CD4-positive, alpha-beta T cell treated with Interleukin-1 beta for 1 hour (primary cell): ENCODE data around the gene PBLD.
"Not testable (repeated sequence)": the region's sequence is repeated elsewhere in the genome, so short reads cannot be mapped to it uniquely, and the experiment has no call there.

Experiments used
- DNase-seq, 2 donors: peaks; one replicate each; pipeline ENCODE4 v3.0.0-alpha.2; 2020 to 2022

The PBLD gene

DNA sequence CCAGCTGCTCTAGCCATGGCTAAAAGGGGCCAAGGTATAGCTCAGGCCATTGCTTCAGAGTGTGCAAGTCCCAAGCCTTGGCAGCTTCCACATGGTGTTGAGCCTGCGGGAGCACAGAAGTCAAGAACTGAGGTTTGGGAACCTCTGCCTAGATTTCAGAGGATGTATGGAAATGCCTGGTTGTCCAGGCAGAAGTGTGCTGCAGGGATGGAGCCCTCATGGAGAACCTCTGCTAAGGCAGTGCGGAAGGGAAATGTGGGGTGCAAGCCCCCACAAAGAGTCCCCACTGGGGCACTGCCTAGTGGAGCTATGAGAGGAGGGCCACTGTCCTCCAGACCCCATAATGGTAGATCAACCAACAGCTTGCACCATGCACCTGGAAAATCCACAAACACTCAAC is 54.9 kb downstream of the PBLD start:
- DNase-seq: not testable (repeated sequence)

DNA sequence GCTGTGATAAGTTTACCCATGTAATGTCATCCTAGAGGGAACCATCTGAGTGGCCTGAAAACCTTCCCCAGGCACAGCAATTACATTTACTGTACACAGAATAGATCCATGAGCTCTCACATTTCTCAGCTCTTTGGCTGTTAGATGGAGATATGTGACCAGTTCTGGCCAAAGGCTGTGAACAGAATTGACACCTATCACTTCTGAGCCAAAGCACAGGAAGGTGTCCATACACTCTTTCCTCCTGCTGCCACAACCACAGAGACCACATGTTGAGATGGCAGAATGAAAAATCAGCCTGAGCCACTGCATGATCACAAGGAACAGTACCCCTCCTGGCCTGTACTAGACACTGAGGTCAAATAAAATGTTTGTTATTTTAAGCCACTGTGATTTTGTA is 56.5 kb downstream of the PBLD start:
- no peak for DNase-seq

DNA sequence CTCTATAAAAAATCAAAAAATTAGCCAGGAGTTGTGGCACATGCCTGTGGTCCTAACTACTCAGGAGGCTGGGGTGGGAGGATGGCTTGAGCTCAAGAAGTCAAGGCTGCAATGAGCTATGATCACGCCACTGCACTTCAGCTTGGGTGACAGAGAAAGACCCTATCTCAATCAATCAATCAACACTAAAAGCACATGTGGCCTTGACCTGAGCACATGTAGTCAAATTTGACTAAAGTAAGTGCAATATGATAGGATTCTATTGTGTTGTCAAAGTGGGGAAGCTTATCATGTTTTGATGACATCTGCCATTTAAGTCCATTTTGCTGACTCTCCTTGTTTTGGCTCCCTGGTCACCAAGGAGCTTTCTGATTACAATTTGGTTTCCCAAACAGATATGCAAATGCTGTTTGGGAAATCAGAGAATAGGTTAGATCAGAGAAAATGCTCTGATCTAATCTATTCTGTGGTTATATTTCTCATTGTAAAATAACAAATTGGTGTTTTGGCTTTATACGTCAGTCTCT is 57.1 kb downstream of the PBLD start:
- no peak for DNase-seq

DNA sequence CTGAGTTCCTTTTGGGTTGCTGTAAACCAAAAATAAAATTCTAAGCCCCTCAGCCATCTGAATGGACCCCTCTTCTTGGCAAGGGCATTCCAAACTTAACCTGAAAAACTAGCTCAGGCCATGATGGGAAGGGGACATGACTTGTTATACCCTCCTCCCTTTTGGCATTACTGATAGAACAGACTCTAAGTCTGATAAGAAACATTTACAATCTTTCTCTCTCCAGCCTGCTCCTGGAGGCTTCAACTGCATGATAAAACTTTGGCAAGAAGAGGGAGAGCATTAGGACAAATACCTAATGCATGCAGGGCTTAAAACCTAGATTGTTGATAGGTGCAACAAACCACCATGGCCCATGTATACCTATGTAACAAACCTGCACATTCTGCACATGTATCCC is 59.9 kb downstream of the PBLD start:
- no peak for DNase-seq

DNA sequence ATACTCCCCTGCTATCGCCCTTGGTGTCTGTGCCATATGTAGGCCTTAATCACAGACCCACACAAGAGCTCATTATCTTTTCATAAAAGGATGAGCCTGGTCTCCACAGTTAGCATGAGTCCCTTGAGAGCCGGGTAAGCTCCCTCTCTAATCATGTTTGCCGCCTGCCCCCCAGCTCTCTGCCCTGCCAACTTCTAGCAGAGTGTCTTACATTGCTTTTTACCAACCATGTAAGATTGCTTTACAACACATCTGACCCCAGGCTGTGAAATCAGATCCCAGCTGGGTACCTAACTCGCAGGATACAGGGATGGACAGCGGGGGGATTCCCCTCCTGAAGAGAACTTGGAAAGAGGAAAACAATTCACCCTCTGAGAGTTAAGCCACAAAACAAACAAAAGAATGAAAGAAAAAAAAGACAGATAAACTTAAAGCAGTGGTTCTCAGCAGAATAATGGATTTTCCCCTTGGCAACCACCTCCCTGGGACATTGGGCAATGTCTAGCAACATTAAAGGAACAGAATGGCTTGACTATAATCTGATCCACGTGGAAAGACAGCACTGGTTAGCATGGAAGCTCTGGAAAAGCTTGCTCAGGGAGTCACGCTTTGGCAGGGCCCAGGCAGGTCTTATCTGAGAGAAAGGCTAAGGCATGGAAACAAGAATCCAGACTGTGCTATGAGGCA is 61.4 kb downstream of the PBLD start:
- DNase-seq: no peak

DNA sequence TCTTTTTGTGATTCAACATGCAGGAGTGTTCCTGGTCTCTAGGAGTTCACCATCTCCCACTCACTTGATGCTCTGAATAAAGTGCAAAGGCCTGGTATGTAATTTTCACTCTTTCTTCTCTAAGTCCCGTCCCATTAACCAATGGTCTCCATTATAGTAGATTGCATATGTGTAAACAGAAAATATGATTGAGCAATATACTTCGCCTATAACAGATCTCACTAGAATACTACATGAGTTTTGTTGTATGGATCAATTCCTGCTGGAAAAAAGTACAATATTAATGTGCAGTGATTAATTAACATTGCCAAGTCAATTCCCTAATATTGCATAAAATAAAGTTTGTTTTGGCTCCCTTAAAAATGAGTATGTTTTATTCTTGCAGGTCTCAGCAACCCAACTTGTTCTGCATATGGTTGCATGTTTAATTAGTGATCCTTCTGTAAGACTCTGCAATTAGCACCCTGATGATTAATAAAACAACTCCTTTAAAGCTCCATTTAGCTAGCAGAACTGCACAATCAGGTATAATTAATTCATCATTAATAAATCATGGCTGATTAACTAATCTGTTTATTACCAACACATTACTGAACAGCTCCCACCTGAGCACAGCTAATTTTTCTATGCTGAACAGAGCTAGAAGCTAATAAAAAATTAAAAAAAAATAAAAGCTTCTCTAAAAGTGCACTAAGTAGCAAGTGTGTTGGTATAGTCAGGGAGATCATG is 63.0 kb downstream of the PBLD start:
- no peak for DNase-seq

DNA sequence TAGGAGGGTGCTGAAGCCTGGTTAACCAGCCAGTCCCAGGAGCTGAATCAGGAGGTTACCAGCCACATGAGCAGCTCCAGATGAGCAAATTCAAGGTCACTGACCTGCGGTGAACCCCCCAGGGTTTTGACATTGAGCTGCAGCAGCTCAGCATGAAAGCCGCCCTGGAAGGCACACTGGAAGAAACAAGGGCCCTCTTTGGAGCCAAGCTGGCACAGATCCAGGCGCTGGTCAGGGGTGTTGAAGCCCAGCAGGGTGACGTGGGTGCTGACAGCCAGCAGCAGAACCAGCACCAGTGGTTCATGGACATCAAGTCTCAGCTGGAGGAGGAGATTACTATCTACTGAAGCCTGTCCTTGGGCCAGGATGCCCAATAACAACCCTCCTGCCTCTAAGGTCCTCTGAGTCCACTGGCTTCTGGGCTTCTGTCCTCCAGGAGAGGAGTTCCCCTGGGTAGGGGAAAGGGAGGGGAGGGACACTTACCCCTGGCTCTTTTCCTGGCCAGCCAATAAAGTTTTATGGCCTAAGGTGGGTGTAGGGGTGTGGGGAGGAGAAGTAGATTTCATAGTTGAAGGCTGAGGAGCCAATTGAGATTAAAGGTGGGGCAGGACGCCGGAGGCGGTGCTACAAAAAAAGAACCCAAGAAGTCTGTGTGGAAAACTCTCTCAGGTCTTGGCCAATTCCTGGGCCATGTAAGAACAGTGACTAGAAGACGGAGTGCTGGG is 71.4 kb downstream of the PBLD start:
- no peak for DNase-seq

DNA sequence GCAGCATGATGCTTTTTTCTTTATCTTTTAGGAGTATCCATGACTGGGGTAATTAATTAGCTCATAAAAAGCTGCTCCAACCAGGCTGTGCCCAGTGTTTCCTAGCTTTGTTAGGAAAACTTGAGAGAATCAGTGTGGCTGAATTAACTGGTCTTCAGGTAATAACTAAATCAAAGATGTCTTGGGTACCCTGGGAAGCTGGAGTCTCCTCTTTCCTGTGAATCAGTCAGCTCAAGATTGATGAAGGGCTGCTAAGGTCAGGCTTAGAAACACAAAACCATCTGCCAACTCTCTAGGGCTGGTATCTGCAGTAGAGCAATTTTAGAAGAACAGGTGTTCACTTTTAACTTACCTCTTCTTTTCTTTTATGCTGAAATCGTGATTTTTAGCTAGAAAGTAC is 79.4 kb downstream of the PBLD start:
- DNase-seq: no peak

DNA sequence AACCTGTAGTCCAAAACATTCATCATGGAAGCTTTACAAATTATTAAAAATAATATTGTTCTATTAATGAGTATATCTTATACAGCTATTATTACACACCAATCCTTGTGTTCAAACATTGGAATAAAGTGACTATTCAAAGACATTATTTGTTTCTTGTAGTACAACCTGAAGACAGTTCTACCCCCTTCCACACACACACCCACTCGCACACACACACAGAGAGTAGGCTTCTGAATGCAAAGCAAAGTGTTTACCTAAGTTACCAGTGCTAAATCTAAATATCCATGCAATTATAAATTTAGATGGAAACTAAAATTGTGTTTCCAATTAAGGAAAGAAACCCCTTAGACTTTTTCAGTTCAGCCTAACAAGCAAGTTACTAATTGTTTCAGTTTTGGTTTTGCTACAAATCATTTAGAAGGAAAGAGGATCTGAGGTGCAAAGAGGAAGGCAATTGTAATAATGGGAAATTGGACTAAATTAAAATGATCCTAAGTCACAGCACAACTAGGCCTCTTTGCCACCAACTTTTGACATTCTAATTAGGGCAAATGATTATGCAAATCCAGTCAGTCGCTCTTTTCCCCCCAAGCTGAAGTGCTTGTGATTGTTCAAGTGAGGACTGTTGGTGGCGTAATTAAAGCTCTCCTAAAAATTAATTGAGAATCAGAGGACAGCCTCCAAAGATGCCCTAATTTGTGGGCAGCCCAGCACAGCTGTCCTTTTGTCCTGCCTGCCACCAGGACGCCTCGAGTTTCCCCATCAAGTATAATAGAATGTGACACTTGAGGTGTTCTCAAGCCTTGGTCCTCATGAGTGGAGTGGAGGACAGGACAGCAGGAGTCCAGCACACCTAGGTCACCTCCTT is 80.9 kb downstream of the PBLD start:
- no peak for DNase-seq

DNA sequence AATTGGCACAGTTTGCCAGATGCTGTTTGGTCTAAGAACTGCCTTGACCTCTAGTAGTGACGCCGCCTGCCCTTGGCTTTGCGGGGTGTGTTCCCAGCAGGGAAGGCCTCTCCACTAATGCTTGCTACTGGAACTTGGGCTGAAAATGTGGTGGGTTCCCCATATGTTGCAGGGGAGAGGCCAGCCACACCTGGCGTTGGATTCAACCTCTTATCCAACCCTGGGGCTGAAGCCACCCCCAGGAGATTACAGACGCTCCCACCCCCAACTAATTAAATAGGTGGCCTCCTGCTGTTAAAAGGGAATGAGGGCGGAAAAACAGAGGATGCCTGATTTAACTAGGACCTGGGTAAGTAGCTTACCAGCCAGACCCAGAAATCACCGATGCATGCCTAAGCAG is 81.6 kb downstream of the PBLD start:
- no peak for DNase-seq

DNA sequence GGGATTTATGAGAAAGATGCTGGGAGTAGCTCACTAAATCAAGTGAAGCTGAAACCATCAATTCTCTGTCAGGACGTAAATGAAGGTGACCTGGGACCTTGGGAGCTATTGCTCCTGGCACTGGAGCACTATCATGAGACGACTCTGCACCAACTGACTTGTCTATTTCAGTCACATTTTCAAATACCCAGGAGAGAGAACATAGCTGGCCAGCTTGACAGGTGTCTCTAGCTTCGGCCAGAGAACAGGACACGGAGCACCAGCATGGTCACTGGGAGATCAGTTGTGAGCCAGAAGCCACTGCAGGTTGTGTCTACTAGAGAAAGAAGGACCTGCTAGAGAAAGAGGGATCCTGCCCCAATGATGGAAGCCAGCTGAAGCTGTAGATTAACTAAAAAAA is 83.4 kb downstream of the PBLD start:
- DNase-seq: no peak

DNA sequence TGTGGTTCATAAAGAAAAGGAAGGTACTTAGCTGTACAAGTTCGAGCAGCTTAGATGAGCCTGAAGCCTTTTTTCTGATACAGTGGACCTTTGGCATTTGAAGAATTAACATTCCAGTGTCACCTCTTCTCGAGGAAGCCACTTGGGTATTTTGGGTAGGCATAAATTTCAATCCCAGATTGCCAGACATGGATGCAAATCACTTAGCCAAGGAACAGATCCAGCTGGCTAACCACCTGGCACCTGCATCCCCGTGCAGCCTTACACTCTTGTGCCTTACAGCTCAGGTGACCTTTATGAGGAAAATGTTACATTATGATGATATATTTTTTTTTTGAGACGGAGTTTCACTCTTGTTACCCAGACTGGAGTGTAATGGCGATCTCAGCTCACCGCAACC is 84.8 kb downstream of the PBLD start:
- no peak for DNase-seq

DNA sequence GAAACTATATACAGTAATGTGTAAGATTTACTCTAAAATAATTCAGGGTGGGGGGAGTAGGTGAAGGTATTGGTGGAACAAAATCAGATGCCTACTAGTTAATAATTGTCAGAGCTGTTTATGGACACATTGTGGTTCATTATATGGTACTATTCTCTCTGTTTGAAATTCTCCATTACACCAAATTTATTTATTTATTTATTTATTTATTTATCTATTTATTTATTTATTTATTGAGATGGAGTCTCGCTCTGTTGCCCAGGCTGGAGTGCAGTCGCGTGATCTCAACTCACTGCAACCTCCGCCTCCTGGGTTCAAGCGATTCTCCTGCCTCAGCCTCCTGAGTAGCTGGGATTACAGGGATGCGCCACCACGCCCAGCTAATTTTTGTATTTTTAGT is 86.3 kb downstream of the PBLD start:
- not testable (repeated sequence) for DNase-seq

DNA sequence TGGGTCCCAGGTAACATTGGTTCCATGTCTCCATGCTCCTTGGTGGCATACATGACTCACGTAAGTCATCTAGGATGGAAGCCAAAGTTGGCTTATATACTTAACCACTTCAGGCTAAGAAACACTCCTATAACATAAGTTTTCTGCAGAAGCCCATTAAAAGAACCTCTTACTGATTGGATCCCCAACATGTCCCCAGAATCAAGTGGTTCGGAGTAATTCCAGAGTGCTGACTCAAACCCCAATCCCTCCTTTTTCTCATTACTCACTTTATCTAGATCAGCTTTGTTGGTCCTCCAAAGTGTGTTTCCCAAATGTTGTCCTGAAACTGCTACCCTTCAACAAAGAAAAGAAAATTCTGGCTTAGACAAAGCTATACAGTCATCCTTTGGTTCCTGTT is 90.7 kb downstream of the PBLD start:
- no peak for DNase-seq

DNA sequence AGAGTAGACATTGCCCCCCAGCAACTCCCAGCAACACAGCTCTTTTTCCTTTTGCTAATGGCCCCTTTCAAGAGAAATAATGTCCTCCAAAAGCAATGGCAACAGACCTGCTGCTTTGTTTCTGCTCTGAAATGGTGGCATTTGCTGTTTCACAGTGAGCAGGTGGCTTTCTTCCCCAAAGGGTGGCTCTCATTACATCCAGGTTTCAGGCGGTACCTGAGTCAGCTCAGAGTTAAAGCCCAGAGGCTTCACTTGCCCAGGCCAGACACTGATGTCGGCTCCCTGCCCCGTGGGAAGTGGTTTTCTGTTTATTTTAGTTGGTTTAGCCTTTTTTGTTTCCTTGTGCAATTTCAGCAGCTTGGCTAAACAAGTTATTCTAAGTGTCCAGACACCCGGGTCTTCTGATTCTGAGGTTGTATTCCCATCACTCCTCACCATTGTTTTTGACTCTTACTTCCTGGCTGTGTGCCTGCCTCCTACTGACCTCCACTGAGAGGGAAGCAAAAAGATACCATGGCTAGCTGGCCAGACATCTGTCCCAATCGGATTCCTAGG is 93.1 kb downstream of the PBLD start:
- no peak for DNase-seq

DNA sequence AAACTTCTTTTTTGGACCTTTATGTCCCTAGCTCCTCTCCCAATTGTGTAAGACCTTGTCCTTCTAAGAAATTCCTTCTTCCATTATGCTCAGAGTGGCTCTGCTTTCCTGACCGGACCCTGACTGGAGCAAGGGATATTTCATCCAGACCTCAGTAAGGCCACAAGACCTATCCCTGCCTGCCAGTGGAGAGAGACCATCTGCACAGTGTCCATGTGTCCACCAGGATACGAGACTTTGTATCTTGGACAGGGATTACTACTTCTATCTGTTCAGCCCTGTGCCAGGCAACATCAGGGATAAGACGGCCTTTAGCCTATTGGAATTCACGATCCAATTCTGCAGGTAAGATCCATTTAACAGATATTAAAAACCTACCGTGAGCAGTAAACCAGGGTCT is 93.7 kb downstream of the PBLD start:
- no peak for DNase-seq

DNA sequence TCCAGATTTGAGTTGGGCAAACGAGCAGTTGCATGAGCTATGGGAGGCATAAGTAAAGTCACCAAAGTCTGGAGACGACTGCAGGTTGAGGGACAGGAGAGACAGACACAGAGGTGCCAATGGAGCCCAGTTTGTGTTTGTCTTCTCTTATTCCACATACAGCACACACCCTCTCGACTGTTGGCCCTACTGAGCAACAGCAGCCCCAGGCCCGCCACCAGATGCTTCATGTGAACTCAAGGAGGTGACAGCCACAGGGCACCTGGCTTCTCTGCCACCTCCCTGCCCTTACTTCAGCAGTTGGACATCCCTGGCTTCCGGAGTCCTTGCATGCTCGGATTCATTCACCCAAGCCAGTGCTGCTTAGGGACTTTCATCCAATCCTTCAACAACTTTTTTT is 94.4 kb downstream of the PBLD start:
- no peak for DNase-seq

DNA sequence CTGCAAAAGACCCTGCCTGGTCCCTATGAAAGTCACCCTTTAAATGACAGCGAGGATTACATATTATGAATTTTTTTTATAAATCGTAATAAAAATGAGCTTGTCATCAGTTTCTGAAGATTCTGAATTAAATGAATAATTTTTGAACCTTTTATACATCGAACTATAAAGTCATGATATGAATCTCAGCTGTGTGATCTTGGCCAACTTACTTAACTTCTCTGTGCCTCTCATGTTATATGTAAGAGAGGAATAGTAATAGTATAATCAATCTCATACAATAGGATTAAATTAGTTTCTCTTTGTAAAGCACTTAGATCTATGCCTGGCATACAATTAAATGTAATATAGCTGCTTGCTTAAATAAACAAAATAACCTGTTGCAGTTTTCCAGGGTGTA is 95.6 kb downstream of the PBLD start:
- DNase-seq: no peak

DNA sequence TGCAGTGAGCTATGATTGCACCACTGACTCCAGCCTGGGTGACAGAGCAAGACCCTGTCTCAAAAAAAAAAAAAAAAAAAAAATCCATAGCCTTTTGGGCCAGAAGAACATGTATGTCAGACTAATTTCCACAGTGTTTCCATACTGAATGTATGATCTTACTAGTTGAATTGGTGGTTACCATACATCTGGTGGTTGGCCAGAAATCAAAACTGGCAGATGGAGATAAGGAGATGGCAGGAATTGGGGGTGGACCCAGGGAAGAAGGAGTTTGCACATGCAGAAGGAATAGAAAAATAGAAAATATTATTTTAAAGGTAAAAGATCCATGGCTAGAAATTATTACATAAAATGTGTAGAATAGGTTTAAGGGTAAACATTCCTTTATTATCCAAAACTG is 97.1 kb downstream of the PBLD start:
- no peak for DNase-seq

DNA sequence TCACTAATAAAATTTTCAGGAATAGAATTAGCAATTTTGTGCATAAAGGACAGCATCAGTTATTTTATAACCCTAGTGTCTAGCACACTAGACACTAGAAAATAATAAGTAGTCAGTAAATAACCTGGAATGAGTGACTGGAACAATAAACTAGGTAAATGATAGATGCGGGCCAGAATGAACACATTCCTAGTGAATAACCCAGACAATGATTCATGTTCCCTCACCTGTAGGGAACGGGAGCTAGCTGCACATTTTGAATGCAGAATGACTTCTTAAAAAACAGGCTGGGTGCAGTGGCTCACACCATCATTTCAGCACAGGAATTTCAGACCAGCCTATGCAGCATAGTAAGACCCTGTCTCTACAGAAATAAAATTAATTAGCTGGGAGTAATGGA is 97.6 kb downstream of the PBLD start:
- DNase-seq: no peak

DNA sequence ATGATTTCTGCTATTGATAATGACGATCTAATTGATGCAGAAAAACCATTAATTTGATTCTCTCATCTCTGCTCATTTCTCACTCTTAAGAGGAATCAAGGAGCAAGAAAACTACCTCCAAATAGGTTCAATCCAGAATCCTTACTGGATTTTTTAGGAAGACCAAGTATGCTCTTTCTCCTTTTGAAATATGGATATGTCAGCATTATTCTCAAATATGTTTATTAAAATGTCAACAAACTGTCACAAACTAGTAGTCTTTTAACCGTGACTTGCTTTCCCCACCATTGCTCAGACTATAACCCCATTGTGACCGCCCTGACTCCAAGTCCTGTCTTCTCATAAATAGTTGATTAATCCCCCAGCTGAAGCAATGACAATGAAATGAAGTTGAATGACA is 99.7 kb downstream of the PBLD start:
- no peak for DNase-seq
